ENCODE results near the gene DUSP14. TPM values are rescaled to one million over a fixed set of nuclear protein-coding genes. Genes with fewer than 3 reads are reported as not detected.

DUSP14 gene
- total RNA-seq, 1 donor from 2014 or later: 4.6 TPM

DNA sequence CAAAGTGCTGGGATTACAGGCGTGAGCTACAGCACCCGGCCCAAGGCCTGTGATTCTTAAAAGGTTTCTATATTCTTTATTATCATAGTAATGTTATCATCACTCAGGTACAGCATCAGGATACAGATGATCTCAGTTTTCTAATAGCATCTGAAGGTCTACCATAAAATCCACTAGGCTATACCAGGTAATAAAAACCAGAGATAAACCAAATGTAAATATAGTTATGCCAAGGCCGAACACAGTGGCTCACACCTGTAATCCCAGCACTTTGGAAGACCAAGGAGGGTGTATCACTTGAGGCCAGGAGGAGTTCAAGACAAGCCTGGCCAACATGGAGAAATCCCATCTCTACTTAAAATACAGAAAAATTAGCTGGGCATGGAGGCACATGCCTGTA, 65.7 kb downstream of the DUSP14 start:
- TF ChIP-seq, protein P1, sequence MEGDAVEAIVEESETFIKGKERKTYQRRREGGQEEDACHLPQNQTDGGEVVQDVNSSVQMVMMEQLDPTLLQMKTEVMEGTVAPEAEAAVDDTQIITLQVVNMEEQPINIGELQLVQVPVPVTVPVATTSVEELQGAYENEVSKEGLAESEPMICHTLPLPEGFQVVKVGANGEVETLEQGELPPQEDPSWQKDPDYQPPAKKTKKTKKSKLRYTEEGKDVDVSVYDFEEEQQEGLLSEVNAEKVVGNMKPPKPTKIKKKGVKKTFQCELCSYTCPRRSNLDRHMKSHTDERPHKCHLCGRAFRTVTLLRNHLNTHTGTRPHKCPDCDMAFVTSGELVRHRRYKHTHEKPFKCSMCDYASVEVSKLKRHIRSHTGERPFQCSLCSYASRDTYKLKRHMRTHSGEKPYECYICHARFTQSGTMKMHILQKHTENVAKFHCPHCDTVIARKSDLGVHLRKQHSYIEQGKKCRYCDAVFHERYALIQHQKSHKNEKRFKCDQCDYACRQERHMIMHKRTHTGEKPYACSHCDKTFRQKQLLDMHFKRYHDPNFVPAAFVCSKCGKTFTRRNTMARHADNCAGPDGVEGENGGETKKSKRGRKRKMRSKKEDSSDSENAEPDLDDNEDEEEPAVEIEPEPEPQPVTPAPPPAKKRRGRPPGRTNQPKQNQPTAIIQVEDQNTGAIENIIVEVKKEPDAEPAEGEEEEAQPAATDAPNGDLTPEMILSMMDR (IDR thresholded peaks at IDR 0.05): no peak
- no peak overlapping the region for H3K4me3 ChIP-seq
- no peak for DNase-seq (ENCODE audit: low spot score in 2 of 2)
- H3K27ac ChIP-seq: no peak overlapping the region
- H3K4me1 ChIP-seq: no peaks in the 10 kb centered on the region
- no peaks in the 10 kb centered on the region for H3K9me3 ChIP-seq
- intact Hi-C loops (cut with DNase I): no loop called here
- H3K36me3 ChIP-seq: peaks cover 39 to 59% of the 10 kb centered on the region in 2 donors
- no peaks in the 10 kb centered on the region for H3K27me3 ChIP-seq

DNA sequence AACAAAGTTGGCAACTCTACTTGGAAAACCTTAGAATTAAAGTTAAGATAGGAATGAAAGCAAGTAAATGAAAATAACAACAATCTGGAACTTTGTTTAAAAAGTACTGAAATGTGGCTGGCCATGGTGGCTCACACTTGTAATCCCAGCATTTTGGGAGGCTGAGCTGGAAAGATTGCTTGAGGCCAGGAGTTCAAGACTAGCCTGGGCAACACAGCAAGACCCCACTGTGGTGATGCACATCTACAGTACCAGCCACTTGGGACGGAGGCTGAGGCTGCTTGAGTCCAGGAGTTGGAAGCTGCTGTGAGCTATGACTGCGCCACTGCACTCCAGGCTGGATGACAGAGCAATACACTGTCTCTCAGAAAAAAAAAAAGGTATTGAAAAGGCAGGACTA, 67.8 kb downstream of the DUSP14 start:
- intact Hi-C loops (cut with DNase I): no loop called here
- no peak overlapping the region for H3K27ac ChIP-seq
- no peak overlapping the region for H3K4me3 ChIP-seq
- H3K4me1 ChIP-seq: no peaks in the 10 kb centered on the region
- TF ChIP-seq, protein P1 (IDR thresholded peaks at IDR 0.05): no peak
- H3K9me3 ChIP-seq: no peaks in the 10 kb centered on the region
- no peak for DNase-seq (ENCODE audit: low spot score in 2 of 2)
- H3K36me3 ChIP-seq: peaks cover 49 to 71% of the 10 kb centered on the region in 2 donors
- no peaks in the 10 kb centered on the region for H3K27me3 ChIP-seq

DNA sequence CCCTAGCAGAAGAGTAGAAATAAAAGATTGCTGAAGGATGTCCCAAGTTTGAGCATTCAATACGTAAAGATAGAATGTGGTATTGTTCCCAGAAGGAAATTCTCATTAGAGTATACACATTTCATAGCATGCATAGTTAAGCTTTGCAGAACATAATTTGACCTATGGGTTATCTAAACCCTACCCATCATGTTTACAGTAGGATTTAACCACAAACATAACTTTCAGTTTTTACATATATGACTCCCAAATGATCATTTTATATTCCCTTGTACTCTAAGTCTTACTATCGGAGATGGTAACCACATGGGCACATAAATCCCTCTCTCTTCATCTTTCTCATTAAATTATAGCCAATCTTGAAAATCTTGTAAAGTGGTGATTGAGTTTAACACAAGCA, 68.6 kb downstream of the DUSP14 start:
- intact Hi-C loops (cut with DNase I): no loop called here
- Histone ChIP-seq H3K27me3 (no peaks in the 10 kb centered on the region), H3K4me1 (no peaks in the 10 kb centered on the region), H3K36me3 (peaks cover 45 to 63% of the 10 kb centered on the region in 2 donors), H3K27ac (no peak overlapping the region), H3K9me3 (no peaks in the 10 kb centered on the region), H3K4me3 (no peak overlapping the region)
- TF ChIP-seq, protein P1 (IDR thresholded peaks at IDR 0.05): no peak
- DNase-seq (ENCODE audit: low spot score in 2 of 2): no peak

DNA sequence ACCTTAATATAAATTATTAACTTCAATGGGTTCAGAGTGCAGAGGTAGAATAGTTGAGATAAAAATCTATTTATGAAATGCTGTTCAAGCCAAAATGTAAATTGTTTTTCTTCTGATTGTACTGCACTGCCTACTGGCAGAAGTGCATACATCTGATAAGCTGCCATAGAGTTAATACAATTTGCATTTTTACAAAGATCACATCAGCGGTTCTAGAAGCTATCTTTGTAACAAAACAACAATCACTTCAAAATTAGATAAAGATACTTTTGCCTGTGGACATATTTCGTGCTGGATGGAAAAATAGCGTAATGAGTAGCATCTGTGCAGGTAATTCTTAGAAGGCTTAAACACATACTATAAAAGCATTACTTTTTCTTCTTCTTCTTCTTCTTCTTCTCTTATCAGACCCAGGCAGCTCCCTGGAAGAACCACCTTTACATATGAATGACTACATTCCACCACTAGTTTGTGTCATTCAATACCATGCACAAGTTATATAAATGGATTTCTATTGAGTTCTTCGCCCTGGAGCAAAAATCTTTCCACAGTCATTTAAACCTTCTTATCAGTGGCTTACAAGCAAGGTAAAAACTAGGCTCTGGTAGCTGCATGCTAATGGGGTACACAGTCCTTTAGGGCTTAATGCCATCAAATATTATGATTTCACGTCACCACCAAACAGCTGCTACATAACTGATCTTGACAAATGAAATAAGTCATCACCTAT, 72.5 kb downstream of the DUSP14 start:
- Histone ChIP-seq H3K27ac (no peak overlapping the region), H3K4me1 (no peaks in the 10 kb centered on the region), H3K9me3 (no peaks in the 10 kb centered on the region), H3K36me3 (peaks cover 43 to 75% of the 10 kb centered on the region in 2 donors), H3K27me3 (no peaks in the 10 kb centered on the region), H3K4me3 (no peak overlapping the region)
- TF ChIP-seq, protein P1 (IDR thresholded peaks at IDR 0.05): no peak
- no peak for DNase-seq (ENCODE audit: low spot score in 2 of 2)
- intact Hi-C loops (cut with DNase I): no loop called here

Other genes starting within 250 kb of the DUSP14 start
- gene C17orf78, start 113.9 kb upstream of the DUSP14 start, total RNA-seq: not detected
- gene ACACA, start 83.1 kb upstream of the DUSP14 start, total RNA-seq: 69.0 TPM
- gene TADA2A, start 83.0 kb upstream of the DUSP14 start, total RNA-seq: 7.7 TPM
- 47.1 TPM for gene SYNRG, start 119.5 kb downstream of the DUSP14 start, total RNA-seq
- 12.6 TPM for gene DDX52, start 153.6 kb downstream of the DUSP14 start, total RNA-seq